Fibroblast of villous mesenchyme (primary cell): ENCODE data around the gene LINC00305. TPM values are rescaled to one million over a fixed set of nuclear protein-coding genes. Genes with fewer than 3 reads are reported as not detected.

Source experiments
- DNase-seq: peaks from one replicate; pipeline ENCODE4 v3.0.0-alpha.2; 2010; ENCODE audit warnings: low read depth
- H3K4me3 ChIP-seq: 2 replicates; pipeline ENCODE4 v1.5.1; 2011; ENCODE audit warnings: low read depth, mild to moderate bottlenecking, low read length
- CTCF ChIP-seq: IDR thresholded peaks from 2 replicates; pipeline ENCODE4 v1.5.1; 2012; ENCODE audit warnings: low read depth, mild to moderate bottlenecking, low read length; ENCODE audit not compliant: insufficient read depth
- total RNA-seq: library from RNA; depleted of rRNA; stranded (reverse); fragments of >200 nt; gene quantifications from 2 replicates; pipeline ENCODE4 v1.2.3, GENCODE V29; 2012

The LINC00305 gene
- total RNA-seq, 1 donor: not detected

- no peak for TF ChIP-seq CTCF
- no peak for DNase-seq
- no peak overlapping the region for H3K4me3 ChIP-seq
These were observed 104.3 kb downstream of the LINC00305 start for GRCh38 chr18:64044616-64045015.

GRCh38 chr18:64042728-64043358 is 106.0 kb downstream of the LINC00305 start:
- DNase-seq: no peak
- no peak overlapping the region for H3K4me3 ChIP-seq
- TF ChIP-seq CTCF: no peak

DNA sequence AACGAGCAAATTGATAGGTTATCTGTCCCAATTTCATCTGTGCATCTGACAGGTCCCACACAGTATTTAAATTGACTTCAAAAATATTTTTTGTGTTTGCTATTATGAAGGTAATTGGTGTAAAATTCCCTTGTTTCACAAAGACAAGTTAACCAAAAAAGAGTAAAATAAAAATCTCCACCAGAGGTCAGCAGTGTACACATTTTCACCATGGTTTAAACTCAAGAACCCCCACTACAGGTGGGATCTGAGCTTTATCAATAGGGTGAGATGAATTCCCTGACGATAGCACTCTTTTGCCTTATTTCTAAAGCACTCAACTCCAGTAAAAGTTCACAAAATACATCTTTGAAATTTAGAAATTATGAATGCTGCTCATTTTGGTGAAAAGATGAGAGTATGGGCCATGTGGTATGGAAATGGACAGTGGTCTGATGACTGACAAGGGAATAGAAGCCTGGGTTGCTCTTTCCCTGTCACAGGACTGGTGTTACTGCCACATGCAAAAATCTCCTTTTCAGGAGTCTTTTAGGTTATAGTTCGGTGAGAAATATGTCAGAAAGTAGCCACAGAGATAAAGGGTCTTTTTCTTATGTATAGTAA is 111.0 kb downstream of the LINC00305 start:
- peak; percentile 21 for DNase-seq
- H3K4me3 ChIP-seq: no peak overlapping the region
- TF ChIP-seq CTCF: peak; percentile 52

DNA sequence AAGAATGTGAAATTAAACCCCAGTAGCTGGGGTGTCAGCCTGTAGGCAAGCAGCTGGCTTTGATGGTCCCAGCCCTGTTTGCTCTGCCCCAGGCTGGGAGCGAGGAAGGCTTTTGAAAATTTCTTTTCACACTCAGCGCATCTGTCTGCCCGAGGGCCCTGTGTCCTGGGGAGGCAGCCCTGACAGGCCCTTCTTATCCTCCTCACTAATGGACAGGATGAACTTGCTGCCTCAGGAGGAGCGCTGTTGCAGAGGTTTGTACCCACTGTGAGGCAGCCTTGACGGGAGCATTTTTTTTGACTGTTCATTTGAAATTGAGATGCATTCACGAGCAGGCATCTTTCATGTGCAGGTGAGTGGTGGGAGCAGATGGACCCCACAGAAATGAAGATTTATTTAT is 116.6 kb downstream of the LINC00305 start:
- TF ChIP-seq CTCF: no peak
- H3K4me3 ChIP-seq: no peak overlapping the region
- DNase-seq: no peak

GRCh38 chr18:64031411-64031810 is 117.5 kb downstream of the LINC00305 start:
- no peak for DNase-seq
- H3K4me3 ChIP-seq: no peak overlapping the region
- TF ChIP-seq CTCF: no peak

Other genes with a start within 250 kb of the LINC00305 start
- not detected in 2 replicates for gene SERPINB10, start 241.1 kb downstream of the LINC00305 start, total RNA-seq
- 1.3 TPM in 2 replicates for gene HMSD, start 199.8 kb downstream of the LINC00305 start, total RNA-seq
- 23.5 and 32.0 TPM in 2 replicates for gene SERPINB8, start 179.0 kb downstream of the LINC00305 start, total RNA-seq